ENCODE results near the gene ARID5B. TPM values are rescaled to one million over a fixed set of nuclear protein-coding genes. Genes with fewer than 3 reads are reported as not detected.

Gene ARID5B
- total RNA-seq, 2 experiments from 2014 or later, result 73.8 to 106 TPM

DNA sequence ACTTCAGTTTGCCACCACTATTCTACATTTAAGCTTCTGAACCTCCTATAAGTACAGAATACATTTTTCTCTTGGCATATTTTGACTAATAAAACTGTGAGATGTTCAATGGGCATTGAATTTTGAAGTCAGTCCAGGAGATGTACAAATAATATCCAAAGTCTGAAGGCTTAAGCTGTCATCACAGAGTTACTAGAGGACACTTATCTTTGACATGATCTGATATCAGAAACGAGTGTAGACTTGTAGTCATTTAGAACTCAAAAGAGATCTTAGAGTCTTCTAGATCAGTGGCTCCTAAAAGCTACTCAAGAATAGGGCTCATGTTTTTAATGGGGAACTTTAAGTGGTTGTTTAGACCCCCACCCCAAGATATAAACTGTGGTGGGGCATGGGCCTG lies 160.5 kb downstream of the ARID5B start:
- POLR2A ChIA-PET, result interaction anchor here (0.6 to 2.7 kb wide), 5 partner anchors 11 to 159 kb away, joined by 3 to 18 read pairs (median 5); no protein-coding TSS in a partner anchor
- DNase-seq (no peak), ATAC-seq (peak; percentile 48)
- peak overlapping the region; percentile 7 for H3K4me3 Mint-ChIP-seq
- H3K36me3 Mint-ChIP-seq (ENCODE audit: low read depth), result peaks cover 99% of the 10 kb centered on the region
- CTCF ChIA-PET, result interaction anchor here (0.6 to 3.5 kb wide), 7 partner anchors 12 to 284 kb away, joined by 3 to 17 read pairs (median 5); no protein-coding TSS in a partner anchor
- H3K4me1 Mint-ChIP-seq, result peaks cover 90% of the 10 kb centered on the region
- peaks cover 2% of the 10 kb centered on the region for H3K9me3 Mint-ChIP-seq (ENCODE audit: low read depth)
- intact Hi-C loops (cut with DNase I, micrococcal nuclease), result loop anchor here (1.0 to 2.0 kb wide), 4 partner anchors 11 to 121 kb away; no protein-coding TSS in a partner anchor
- peak overlapping the region; percentile 74 for H3K27ac Mint-ChIP-seq
- no peaks in the 10 kb centered on the region for H3K27me3 Mint-ChIP-seq

DNA sequence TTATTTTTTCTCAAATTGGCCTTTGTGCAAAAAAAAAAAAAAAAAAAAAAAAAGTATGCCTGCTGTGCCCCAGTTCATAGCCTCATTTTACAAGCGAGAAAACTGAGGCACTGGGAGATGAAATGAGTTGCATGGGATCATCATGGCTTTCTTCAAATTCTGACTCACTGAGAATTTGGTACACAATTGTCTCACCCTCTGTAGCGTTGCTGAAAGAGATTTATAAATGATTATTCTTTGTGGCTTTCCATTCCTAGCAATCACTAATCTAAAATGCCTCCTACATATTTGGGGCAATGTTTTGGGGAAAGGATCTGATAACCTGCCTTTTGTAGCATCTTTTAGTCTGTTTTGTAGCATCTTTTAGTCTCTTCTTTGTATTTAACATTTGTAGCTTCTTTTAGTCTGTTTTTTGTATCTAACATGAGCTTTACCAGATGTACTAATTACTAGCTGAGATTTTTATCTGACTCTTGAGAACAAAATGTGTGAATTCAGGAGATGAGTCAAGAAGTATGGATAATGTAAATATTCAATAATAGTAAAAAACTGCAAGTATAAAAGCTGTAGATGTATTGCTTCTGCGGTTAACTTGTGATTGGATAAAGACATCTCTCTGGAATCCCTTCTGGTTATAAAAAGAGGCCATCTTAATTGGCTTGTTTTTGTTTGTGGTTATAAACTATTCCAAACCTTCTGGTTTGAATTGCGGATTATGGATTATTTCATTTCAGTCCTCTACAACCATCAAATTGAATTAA lies 161.4 kb downstream of the ARID5B start:
- peaks cover 2% of the 10 kb centered on the region for H3K9me3 Mint-ChIP-seq (ENCODE audit: low read depth)
- H3K27me3 Mint-ChIP-seq, result no peaks in the 10 kb centered on the region
- peak overlapping the region; percentile 83 for H3K27ac Mint-ChIP-seq
- ChIA-PET POLR2A (interaction anchor here (0.6 to 2.7 kb wide), 10 partner anchors 9 to 160 kb away, joined by 3 to 18 read pairs (median 4); no protein-coding TSS in a partner anchor), CTCF (interaction anchor here (0.6 to 3.5 kb wide), 14 partner anchors 10 to 755 kb away, joined by 3 to 17 read pairs (median 3); no protein-coding TSS in a partner anchor)
- ATAC-seq (peak; percentile 68), DNase-seq (no peak)
- peak overlapping the region; percentile 7 for H3K4me3 Mint-ChIP-seq
- intact Hi-C loops (cut with DNase I, micrococcal nuclease), result loop anchor here (1.0 to 2.0 kb wide), 4 partner anchors 12 to 120 kb away; no protein-coding TSS in a partner anchor
- H3K4me1 Mint-ChIP-seq, result peaks cover 90% of the 10 kb centered on the region
- H3K36me3 Mint-ChIP-seq (ENCODE audit: low read depth), result peaks cover 97% of the 10 kb centered on the region

DNA sequence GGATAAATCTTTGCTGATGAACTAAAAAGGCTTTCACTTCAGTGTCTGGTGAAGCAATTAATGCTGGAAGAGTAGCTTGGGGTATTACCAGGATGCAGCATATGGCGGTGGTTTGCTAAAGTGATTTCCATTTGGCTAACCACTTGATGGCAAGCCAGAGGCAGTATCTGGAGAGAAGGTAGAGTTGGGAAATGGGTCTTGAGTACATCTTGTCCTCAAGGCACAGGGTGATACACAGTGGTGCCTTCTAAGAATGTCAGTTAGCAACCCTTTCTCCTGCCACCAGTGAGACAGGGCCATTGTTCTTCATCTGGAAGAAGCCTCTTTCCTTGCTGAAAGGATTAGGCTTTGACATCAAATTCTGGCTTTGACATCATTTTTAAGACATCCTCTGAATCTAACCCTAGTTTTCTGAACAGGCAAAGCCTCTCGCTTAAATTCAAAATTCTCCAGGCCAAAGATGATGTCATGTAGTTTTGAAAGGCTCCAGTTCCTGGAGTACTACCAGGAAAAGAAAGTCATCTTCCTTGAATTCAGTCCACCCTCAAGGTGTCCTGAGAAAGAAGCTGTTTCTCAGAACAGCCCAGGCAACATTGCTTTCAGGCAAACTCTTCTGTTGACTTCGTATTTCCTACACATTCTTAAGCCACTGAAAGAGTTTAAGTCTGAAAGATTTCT lies 162.4 kb downstream of the ARID5B start:
- Mint-ChIP-seq H3K4me1 (peaks cover 86% of the 10 kb centered on the region), H3K27ac (peak overlapping the region; percentile 83), H3K36me3 (ENCODE audit: low read depth) (peaks cover 92% of the 10 kb centered on the region), H3K4me3 (no peak overlapping the region), H3K27me3 (no peaks in the 10 kb centered on the region), H3K9me3 (ENCODE audit: low read depth) (peaks cover 2% of the 10 kb centered on the region)
- ChIA-PET POLR2A (interaction anchor here (0.6 to 2.1 kb wide), 5 partner anchors 10 to 204 kb away, joined by 3 to 18 read pairs (median 6); no protein-coding TSS in a partner anchor), CTCF (interaction anchor here (0.7 to 3.5 kb wide), 10 partner anchors 9 to 181 kb away, joined by 3 to 17 read pairs (median 4); no protein-coding TSS in a partner anchor)
- DNase-seq, result no peak
- no peak for ATAC-seq
- intact Hi-C loops (cut with DNase I, micrococcal nuclease), result loop anchor here in 1 of 2 experiments (2.0 kb wide), 2 partner anchors 17 to 19 kb away; no protein-coding TSS in a partner anchor

DNA sequence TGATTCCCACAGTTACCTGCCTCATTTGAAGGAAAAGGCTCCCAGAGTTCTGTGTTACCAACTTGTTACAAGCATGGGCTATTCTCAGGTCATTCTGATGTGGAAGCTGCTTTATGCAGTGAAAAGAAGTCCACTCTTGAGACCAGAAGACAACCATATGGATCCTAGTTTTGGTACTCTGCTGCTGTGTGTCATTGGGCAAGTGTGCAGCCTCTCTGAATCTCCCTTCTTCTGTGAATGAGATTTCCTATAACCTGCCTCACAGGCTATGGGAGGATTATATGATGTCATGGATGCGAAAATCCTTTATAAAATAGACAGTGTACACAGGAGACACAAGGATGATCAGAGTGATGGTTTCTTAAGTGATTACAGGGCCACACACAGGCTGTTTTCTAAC lies 166.1 kb downstream of the ARID5B start:
- Mint-ChIP-seq H3K27ac (peak overlapping the region; percentile 47), H3K36me3 (ENCODE audit: low read depth) (peaks cover 92% of the 10 kb centered on the region), H3K9me3 (ENCODE audit: low read depth) (no peaks in the 10 kb centered on the region), H3K27me3 (no peaks in the 10 kb centered on the region), H3K4me1 (peaks cover 83% of the 10 kb centered on the region), H3K4me3 (no peak overlapping the region)
- CTCF ChIA-PET, result interaction anchor here (0.6 to 1.2 kb wide), 3 partner anchors 15 to 178 kb away, joined by 3 to 4 read pairs (median 4); no protein-coding TSS in a partner anchor
- no peak for ATAC-seq
- intact Hi-C loops (cut with DNase I, micrococcal nuclease), result no loop called here
- POLR2A ChIA-PET, result no interaction called here
- DNase-seq, result no peak

DNA sequence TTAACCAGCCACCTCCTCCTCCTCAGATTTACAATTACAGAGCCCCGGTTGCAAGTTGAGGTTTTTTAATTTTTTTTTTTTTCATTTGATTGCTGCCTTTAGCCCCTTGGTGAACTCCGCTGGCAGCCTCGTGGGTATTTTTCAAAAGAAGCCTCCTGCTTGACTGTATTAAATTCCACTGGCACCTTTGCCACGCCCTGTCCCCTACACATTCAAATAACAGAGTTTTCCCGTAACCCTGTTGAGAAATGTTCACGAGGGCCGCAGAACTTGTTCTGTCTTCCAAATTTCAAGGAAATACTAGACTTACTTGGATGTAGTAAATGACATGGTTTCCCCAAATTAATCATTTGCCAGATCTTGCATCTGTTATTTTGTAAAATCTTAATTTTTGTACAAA lies 167.0 kb downstream of the ARID5B start:
- Mint-ChIP-seq H3K4me3 (no peak overlapping the region), H3K27ac (peak overlapping the region; percentile 2), H3K4me1 (peaks cover 83% of the 10 kb centered on the region), H3K9me3 (ENCODE audit: low read depth) (no peaks in the 10 kb centered on the region), H3K36me3 (ENCODE audit: low read depth) (peaks cover 92% of the 10 kb centered on the region), H3K27me3 (no peaks in the 10 kb centered on the region)
- ChIA-PET CTCF (interaction anchor here (0.7 to 1.7 kb wide), 4 partner anchors 12 to 177 kb away, joined by 3 to 4 read pairs (median 4); no protein-coding TSS in a partner anchor), POLR2A (interaction anchor here (0.6 kb wide), 1 partner anchor 708 kb away, joined by 5 read pairs; no protein-coding TSS in a partner anchor)
- DNase-seq, result no peak
- ATAC-seq, result no peak
- intact Hi-C loops (cut with DNase I, micrococcal nuclease), result no loop called here

DNA sequence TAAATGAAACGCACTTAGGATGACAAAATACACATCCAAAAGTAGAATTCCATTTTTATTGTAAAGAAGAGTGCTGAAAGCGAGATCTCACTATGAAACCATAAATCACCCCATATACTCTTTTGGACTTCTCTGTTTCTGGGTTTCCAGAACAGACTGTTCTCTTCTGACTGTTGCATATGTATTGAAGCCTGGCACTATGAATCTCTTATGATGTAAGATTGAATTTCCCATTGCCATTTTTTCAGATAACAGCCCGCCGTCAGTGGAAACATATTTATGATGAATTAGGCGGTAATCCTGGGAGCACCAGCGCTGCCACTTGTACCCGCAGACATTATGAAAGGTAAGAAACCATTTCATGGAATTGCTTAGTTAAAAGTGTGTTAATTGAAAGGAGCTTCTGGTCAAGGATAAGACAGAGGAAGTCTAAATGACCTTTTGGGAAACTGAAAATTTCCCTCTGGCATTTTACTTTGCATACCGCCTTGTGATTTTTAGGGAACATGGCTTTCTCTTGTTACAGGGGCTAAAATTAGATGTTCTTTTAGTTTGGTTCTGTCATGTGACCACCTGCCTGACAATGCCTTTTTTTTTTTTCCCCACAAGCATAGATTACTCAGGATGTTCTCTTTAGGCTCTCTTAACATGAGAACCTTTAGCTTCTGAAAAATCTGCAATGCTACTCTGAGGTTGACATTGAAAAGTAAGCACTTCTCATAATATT lies 168.1 kb downstream of the ARID5B start:
- H3K27ac Mint-ChIP-seq, result peak overlapping the region; percentile 63
- no peak overlapping the region for H3K4me3 Mint-ChIP-seq
- H3K4me1 Mint-ChIP-seq, result peaks cover 81% of the 10 kb centered on the region
- H3K9me3 Mint-ChIP-seq (ENCODE audit: low read depth), result no peaks in the 10 kb centered on the region
- intact Hi-C loops (cut with DNase I, micrococcal nuclease), result no loop called here
- ChIA-PET CTCF (interaction anchor here (0.6 to 1.7 kb wide), 6 partner anchors 13 to 1058 kb away, joined by 3 to 4 read pairs (median 4); no protein-coding TSS in a partner anchor), POLR2A (interaction anchor here (1.0 kb wide), 1 partner anchor 13 kb away, joined by 3 read pairs; no protein-coding TSS in a partner anchor)
- H3K27me3 Mint-ChIP-seq, result no peaks in the 10 kb centered on the region
- DNase-seq (no peak), ATAC-seq (no peak)
- H3K36me3 Mint-ChIP-seq (ENCODE audit: low read depth), result peaks cover 92% of the 10 kb centered on the region

DNA sequence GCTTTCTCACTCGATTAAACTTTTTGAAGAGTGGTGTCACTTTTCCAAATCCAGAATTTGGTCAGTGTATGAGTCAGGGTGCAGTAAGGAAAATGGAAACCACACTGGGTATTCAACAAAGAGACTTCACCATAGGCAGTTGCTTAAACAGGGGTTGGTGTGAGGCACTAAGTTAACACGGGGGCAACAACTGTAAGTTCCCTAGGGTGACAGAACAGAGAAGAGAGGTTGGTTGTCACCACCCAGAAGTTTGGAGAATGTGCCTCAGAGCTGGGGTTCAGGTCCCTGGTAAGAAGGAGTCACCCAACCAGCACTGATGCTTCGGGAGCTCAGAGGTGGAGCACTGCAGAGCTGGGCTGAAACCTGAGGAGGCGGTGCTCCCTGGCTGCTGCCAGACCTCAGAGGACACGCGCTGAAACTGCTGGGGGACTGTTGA lies 170.4 kb downstream of the ARID5B start:
- H3K27ac Mint-ChIP-seq, result peak overlapping the region; percentile 80
- POLR2A ChIA-PET, result interaction anchor here (1.0 to 1.4 kb wide), 2 partner anchors 11 to 22 kb away, joined by 3 to 4 read pairs; no protein-coding TSS in a partner anchor
- intact Hi-C loops (cut with DNase I, micrococcal nuclease), result no loop called here
- ATAC-seq (peak; percentile 70), DNase-seq (peak; percentile 59)
- peaks cover 85% of the 10 kb centered on the region for H3K4me1 Mint-ChIP-seq
- no peaks in the 10 kb centered on the region for H3K27me3 Mint-ChIP-seq
- H3K4me3 Mint-ChIP-seq, result peak overlapping the region; percentile 0
- H3K36me3 Mint-ChIP-seq (ENCODE audit: low read depth), result peaks cover 90% of the 10 kb centered on the region
- CTCF ChIA-PET, result interaction anchor here (0.6 to 2.4 kb wide), 3 partner anchors 12 to 173 kb away, joined by 3 to 7 read pairs (median 6); no protein-coding TSS in a partner anchor
- no peaks in the 10 kb centered on the region for H3K9me3 Mint-ChIP-seq (ENCODE audit: low read depth)

DNA sequence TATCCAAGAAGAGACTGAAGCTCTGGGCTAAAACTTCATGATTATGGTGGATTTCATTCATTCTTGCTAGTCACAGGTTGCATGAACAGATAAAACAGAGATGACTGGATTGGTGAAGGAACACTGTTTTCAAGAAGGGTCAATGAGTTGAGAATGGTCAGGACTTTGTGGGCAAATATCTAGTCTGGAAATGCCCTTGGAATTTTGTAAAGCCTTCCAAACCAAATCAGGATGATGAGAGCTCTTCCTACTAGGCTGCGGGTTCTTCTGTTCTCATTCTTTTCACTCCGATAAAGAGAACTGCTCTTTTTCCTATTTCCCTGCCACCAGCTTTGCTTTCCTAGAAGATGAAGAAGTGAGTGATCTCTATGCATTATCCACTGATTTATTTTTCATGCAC lies 171.4 kb downstream of the ARID5B start:
- H3K27me3 Mint-ChIP-seq, result no peaks in the 10 kb centered on the region
- H3K9me3 Mint-ChIP-seq (ENCODE audit: low read depth), result no peaks in the 10 kb centered on the region

DNA sequence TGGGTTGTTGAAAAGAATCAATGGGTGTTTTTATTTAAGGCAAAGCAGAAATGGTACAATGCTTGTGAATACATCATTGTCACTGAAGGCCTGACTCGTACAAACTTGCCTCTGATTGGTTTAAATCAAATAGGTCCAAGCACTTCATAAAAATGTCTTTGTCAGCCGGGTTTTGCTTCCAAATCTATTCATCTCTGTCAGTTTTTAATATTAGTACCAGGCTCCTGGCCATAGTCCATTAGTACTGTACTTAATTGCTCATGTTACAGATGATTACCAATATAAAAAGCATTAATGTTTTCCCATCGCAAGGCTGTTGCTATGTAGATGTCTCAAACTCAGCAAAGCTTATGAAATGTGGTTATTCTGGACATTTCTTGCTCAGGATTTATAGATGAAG lies 171.9 kb downstream of the ARID5B start:
- DNase-seq (no peak), ATAC-seq (no peak)
- POLR2A ChIA-PET, result no interaction called here
- Mint-ChIP-seq H3K27me3 (no peaks in the 10 kb centered on the region), H3K4me3 (no peak overlapping the region), H3K36me3 (ENCODE audit: low read depth) (peaks cover 91% of the 10 kb centered on the region), H3K4me1 (peaks cover 84% of the 10 kb centered on the region), H3K27ac (peak overlapping the region; percentile 81), H3K9me3 (ENCODE audit: low read depth) (no peaks in the 10 kb centered on the region)
- CTCF ChIA-PET, result interaction anchor here (1.4 to 2.4 kb wide), 2 partner anchors 19 to 172 kb away, joined by 5 to 6 read pairs; no protein-coding TSS in a partner anchor
- intact Hi-C loops (cut with DNase I, micrococcal nuclease), result no loop called here

More for the DNA sequence above, 171.4 kb downstream of the ARID5B start:
- peak overlapping the region; percentile 81 for H3K27ac Mint-ChIP-seq
- intact Hi-C loops (cut with DNase I, micrococcal nuclease), result no loop called here
- ChIA-PET CTCF (interaction anchor here (0.8 to 2.4 kb wide), 3 partner anchors 9 to 172 kb away, joined by 4 to 6 read pairs (median 5); no protein-coding TSS in a partner anchor), POLR2A (no interaction called here)
- peaks cover 89% of the 10 kb centered on the region for H3K36me3 Mint-ChIP-seq (ENCODE audit: low read depth)
- no peak for DNase-seq
- no peak overlapping the region for H3K4me3 Mint-ChIP-seq
- no peak for ATAC-seq
- peaks cover 83% of the 10 kb centered on the region for H3K4me1 Mint-ChIP-seq

DNA sequence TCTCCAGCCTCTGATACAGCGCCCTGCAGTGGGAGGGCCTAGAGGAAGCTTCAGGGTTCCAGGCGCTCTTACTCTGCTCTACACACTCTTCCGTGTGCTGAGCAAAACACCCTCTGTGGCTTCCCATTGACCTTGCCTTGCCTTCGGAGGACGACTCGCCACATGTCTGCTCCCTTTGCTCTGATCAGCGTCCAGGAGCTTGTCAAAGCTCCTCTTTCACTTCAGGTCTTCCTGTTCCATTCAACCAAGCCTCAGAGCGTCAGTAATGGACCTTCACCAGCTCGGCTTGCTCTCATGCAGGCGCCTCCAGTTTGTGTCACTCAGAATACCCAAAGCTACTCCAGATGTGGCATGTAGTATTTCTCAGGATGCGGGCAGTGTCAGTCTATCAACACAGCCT lies 173.9 kb downstream of the ARID5B start:
- H3K27ac Mint-ChIP-seq, result peak overlapping the region; percentile 65
- ATAC-seq (no peak), DNase-seq (no peak)
- ChIA-PET POLR2A (no interaction called here), CTCF (interaction anchor here (0.6 to 1.3 kb wide), 3 partner anchors 9 to 324 kb away, joined by 3 to 5 read pairs (median 5); no protein-coding TSS in a partner anchor)
- no peak overlapping the region for H3K4me3 Mint-ChIP-seq
- H3K27me3 Mint-ChIP-seq, result no peaks in the 10 kb centered on the region
- H3K9me3 Mint-ChIP-seq (ENCODE audit: low read depth), result peaks cover 3% of the 10 kb centered on the region
- peaks cover 88% of the 10 kb centered on the region for H3K4me1 Mint-ChIP-seq
- peaks cover 92% of the 10 kb centered on the region for H3K36me3 Mint-ChIP-seq (ENCODE audit: low read depth)
- intact Hi-C loops (cut with DNase I, micrococcal nuclease), result no loop called here

All from activated CD4-positive, alpha-beta T cell treated with anti-CD3 and anti-CD28 coated beads for 36 hours (primary cell).